ENCODE measurements around the gene PRICKLE2.
A peak's percentile ranks its signal among the peaks of the same experiment; 100 is the strongest.

- TF ChIP-seq CTCF (conservative IDR thresholded peaks at IDR 0.05 in 1 of 2, IDR thresholded peaks at IDR 0.05 in 1 of 2; ENCODE audit: low read depth in 1 of 2, low read length in 2 of 2) (peak in 1 of 2 donors; percentile 13), EZH2 (IDR thresholded peaks at IDR 0.05; ENCODE audit: low read length, missing control alignments) (no peak)
Observed at GRCh38 chr3:64262574-64263114, 37.4 kb upstream of the PRICKLE2 start.
